GM12878 (cell line): ENCODE measurements around the gene KATNB1. TPM values are rescaled to one million over a fixed set of nuclear protein-coding genes. Genes with fewer than 3 reads are reported as not detected.

ENCODE experiments used
- ATAC-seq: fragments of 200-7000 bp; cut with Tn5 transposase; 3 replicates; pipeline ENCODE4 v1.9.1; 2020; ENCODE audit warnings: mild to moderate bottlenecking, moderate library complexity
- BruUV-seq: library from RNA; stranded (reverse); fragments of 400-500 nt; replicated peaks from 2 replicates; lab custom pipeline; 2021; lab: Mats Ljungman, UMichigan
- CTCF ChIA-PET: fragments of 300-600 bp; sonication (Branson Sonifier 250); formaldehyde crosslinking; extraction: SDS; loops from one replicate; lab custom pipeline; 2021; ENCODE audit warnings: inconsistent platforms; lab: Yijun Ruan, JAX
- POLR2A ChIA-PET: fragments of 350-600 bp; formaldehyde crosslinking; extraction: SDS; loops from one replicate; lab custom pipeline; 2021; ENCODE audit warnings: inconsistent platforms; lab: Charles Lee
- RAD21 ChIA-PET: fragments of 300-600 bp; sonication (Branson Sonifier 250); formaldehyde crosslinking; loops from one replicate; lab custom pipeline; 2023; ENCODE audit warnings: antibody characterized with exemption; ENCODE audit not compliant: unreplicated experiment; lab: Charles Lee
- SMC1A ChIA-PET: fragments of 300-600 bp; sonication (Branson Sonifier 250); formaldehyde crosslinking; loops from one replicate; lab custom pipeline; 2023; ENCODE audit not compliant: unreplicated experiment, uncharacterized antibody; lab: Charles Lee
- DNase-seq: peaks from one replicate; pipeline ENCODE4 v3.0.0-alpha.2; 2011; ENCODE audit warnings: low read depth, low spot score
- FAIRE-seq: peaks from 3 replicates; lab custom pipeline; 2011; peaks lifted over from hg19 to GRCh38; lab: Jason Lieb, UNC
- H2AFZ ChIP-seq: 2 replicates; pipeline ENCODE4 v1.6.0; 2011; ENCODE audit warnings: low read depth, low read length, control low read depth; ENCODE audit not compliant: control insufficient read depth
- H3K27ac ChIP-seq: 2 replicates; pipeline ENCODE4 v1.5.1; 2011; ENCODE audit warnings: control low read depth; ENCODE audit not compliant: control insufficient read depth, insufficient read depth
- H3K27me3 ChIP-seq, 2 experiments: replicated peaks in 1 of 2; 2 replicates each; pipeline versions ENCODE4 v1.6.0 to v1.6.1; 2011; ENCODE audit warnings: low read length in 1 of 2; ENCODE audit not compliant: control insufficient read depth in 2 of 2, insufficient read depth in 2 of 2
- H3K36me3 ChIP-seq, 2 experiments: 2 replicates each; pipeline ENCODE4 v1.5.1; 2011; ENCODE audit warnings: low read length in 1 of 2; ENCODE audit not compliant: control insufficient read depth in 2 of 2, insufficient read depth in 2 of 2
- H3K4me1 ChIP-seq: 2 replicates; pipeline ENCODE4 v1.6.1; 2011; ENCODE audit warnings: mild to moderate bottlenecking, low read length, moderate library complexity, mixed read lengths; ENCODE audit not compliant: control insufficient read depth, insufficient read depth
- H3K4me2 ChIP-seq: 2 replicates; pipeline ENCODE4 v1.6.0; 2011; ENCODE audit warnings: control low read depth; ENCODE audit not compliant: control insufficient read depth, insufficient read depth
- H3K4me3 ChIP-seq: fragments of 200-600 bp; sonication (generic); 2 replicates; pipeline ENCODE4 v1.5.1; 2016
- H3K79me2 ChIP-seq: 2 replicates; pipeline ENCODE4 v1.6.0; 2011; ENCODE audit warnings: low read length; ENCODE audit not compliant: control insufficient read depth, insufficient read depth
- H3K9ac ChIP-seq: 2 replicates; pipeline ENCODE4 v1.8.0; 2011; ENCODE audit warnings: low read length, control low read depth, mixed read lengths; ENCODE audit not compliant: control insufficient read depth, insufficient read depth
- H3K9me3 ChIP-seq: replicated peaks from 3 replicates; pipeline ENCODE4 v1.5.1; 2011; ENCODE audit warnings: mild to moderate bottlenecking, low read length; ENCODE audit not compliant: control insufficient read depth, insufficient read depth
- H4K20me1 ChIP-seq: 2 replicates; pipeline ENCODE4 v1.6.0; 2011; ENCODE audit not compliant: control insufficient read depth, insufficient read depth
- BCLAF1 ChIP-seq: fragments of 450-650 bp; IDR thresholded peaks from 2 replicates; pipeline ENCODE4 v1.6.1; 2017; ENCODE audit warnings: antibody characterized with exemption, mild to moderate bottlenecking, moderate library complexity
- MEF2B ChIP-seq: fragments of 450-650 bp; IDR thresholded peaks from 2 replicates; pipeline ENCODE4 v1.6.1; 2018; ENCODE audit warnings: mild to moderate bottlenecking, moderate library complexity; ENCODE audit not compliant: partially characterized antibody, poor library complexity, severe bottlenecking
- POU2F2 ChIP-seq: IDR thresholded peaks from 3 replicates; pipeline ENCODE4 v1.6.1; 2011; ENCODE audit warnings: low read depth, mild to moderate bottlenecking, low read length, borderline replicate concordance
- SIN3A ChIP-seq: IDR thresholded peaks from 2 replicates; pipeline ENCODE4 v1.6.1; 2012; ENCODE audit warnings: low read depth, low read length, improper control_type of control experiment
- WGBS: methylation state at CpG from one replicate; pipeline ENCODE4 v1.1.6; 2016; ENCODE audit warnings: low lambda C conversion rate; ENCODE audit not compliant: insufficient replicate concordance, insufficient coverage; ENCODE audit errors: missing lambda C conversion rate; 5-methylcytosine and 5-hydroxymethylcytosine counted together
- in situ Hi-C: fragments of 300-500 bp; cut with MboI; formaldehyde crosslinking; loops from 9 replicates; pipeline ENCODE4 v1.14.3; 2018; ENCODE audit warnings: mixed read lengths
- intact Hi-C: fragments of 100-400 bp; cut with micrococcal nuclease; formaldehyde crosslinking; loops from one replicate; pipeline ENCODE4 v1.14.2; 2022; ENCODE audit not compliant: unreplicated experiment
- polyA plus RNA-seq, 11 experiments: library from polyadenylated mRNA; depleted of rRNA in 4 of 11; unstranded in 6 of 11; stranded (reverse) in 5 of 11; fragments of >200 nt; fragmentation: Nextera tagmentation in 4 of 11; fragmentation: Illumina TruSeq in 1 of 11; extraction: Ambion mirVana in 4 of 11; extraction: Trizol in 1 of 11; gene quantifications; 1 replicate in 1 of 11; 2 replicates in 10 of 11; pipeline versions ENCODE4 v1.2.1 to v1.2.3, GENCODE V29; 2011 to 2016; ENCODE audit warnings: inconsistent platforms in 2 of 11, missing spikeins in 2 of 11, low read depth in 1 of 11
- total RNA-seq, 4 experiments: library from RNA; depleted of rRNA in 3 of 4; stranded (reverse); fragments of >200 nt in 3 of 4; fragmentation: Illumina TruSeq in 1 of 4; extraction: Trizol in 1 of 4; gene quantifications; 2 replicates each; pipeline versions ENCODE4 v1.2.1 to v1.2.3, GENCODE V29; 2013 to 2021

The KATNB1 gene
- total and polyA plus RNA-seq, 10 of the 15 experiments (the other 5 are each of a cell fraction or from before 2014, with no cell fraction given) = 0.71 to 46.5 (median 19.5) TPM

GRCh38 chr16:57764341-57765159 lies 29.0 kb downstream of the KATNB1 start:
- ChIA-PET CTCF (no interaction called here), RAD21 (no interaction called here), POLR2A (no interaction called here), SMC1A (no interaction called here)
- Histone ChIP-seq H3K36me3 (no peaks in the 10 kb centered on the region), H3K4me2 (no peak overlapping the region), H3K4me3 (no peak overlapping the region), H2AFZ (no peak overlapping the region), H3K9me3 (no peaks in the 10 kb centered on the region), H3K9ac (no peak overlapping the region), H3K27me3 (no peaks in the 10 kb centered on the region), H3K79me2 (no peaks in the 10 kb centered on the region), H4K20me1 (no peaks in the 10 kb centered on the region), H3K27ac (no peak overlapping the region), H3K4me1 (no peaks in the 10 kb centered on the region)
- 26% methylated on average over 6 of the region's 6 CpGs for WGBS
- peak; percentile 84 for ATAC-seq
- FAIRE-seq = no peak
- TF ChIP-seq POU2F2 = no peak
- TF ChIP-seq MEF2B = peak; percentile 51
- no peak for TF ChIP-seq BCLAF1
- no peak for TF ChIP-seq SIN3A
- DNase-seq = peak; percentile 3
- intact Hi-C loops (no loop called here), in situ Hi-C loops (no loop called here)
- BruUV-seq = no TSS peak
